Stimulated activated CD4-positive, alpha-beta T cell treated with anti-CD3 and anti-CD28 coated beads, Interleukin-4, amount 100 ng/mL, for 48 hours (primary cell): ENCODE results near the gene XCL1.
A peak's percentile ranks its signal among the peaks of the same experiment; 100 is the strongest.

Experiments used
- DNase-seq, 2 donors: peaks; one replicate each; pipeline ENCODE4 v3.0.0-alpha.2; 2020; ENCODE audit warnings: low read depth in 2 of 2

Gene XCL1

DNA sequence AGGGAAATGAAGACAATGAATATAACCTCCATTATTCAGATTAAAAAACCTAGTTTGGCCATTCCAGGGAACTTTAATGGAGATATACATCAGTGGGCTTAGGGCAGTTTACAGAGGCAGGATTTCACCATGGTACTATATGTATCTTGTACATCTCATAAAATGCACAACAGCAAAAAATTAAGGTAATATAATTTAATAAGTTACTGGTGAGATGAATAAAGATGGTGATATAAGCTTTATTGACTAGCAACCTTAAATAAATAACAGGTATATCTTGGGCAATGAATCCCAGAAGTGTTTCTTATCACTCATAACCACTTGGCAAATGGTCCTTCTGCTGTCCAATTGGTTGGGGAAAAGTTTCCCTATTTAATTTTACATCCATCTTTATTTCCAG is 29.0 kb downstream of the XCL1 start:
- no peak for DNase-seq

DNA sequence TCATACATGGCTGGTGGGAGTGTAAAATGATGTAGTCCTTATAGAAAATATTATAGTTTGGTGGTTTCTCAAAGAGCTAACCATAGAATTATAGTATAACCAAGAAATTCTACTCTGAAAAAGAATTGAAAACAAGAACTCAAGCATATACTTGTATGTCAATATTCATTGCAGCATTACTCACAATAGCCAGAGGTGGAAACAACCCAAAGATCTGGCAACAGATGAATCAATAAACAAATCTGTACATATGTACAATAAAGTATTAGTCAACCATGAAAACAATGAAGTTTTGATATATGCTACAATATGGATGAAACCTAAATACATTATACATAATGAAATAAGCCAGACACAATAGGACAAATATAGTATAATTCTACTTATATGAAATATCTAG is 29.7 kb downstream of the XCL1 start:
- DNase-seq, result no peak

DNA sequence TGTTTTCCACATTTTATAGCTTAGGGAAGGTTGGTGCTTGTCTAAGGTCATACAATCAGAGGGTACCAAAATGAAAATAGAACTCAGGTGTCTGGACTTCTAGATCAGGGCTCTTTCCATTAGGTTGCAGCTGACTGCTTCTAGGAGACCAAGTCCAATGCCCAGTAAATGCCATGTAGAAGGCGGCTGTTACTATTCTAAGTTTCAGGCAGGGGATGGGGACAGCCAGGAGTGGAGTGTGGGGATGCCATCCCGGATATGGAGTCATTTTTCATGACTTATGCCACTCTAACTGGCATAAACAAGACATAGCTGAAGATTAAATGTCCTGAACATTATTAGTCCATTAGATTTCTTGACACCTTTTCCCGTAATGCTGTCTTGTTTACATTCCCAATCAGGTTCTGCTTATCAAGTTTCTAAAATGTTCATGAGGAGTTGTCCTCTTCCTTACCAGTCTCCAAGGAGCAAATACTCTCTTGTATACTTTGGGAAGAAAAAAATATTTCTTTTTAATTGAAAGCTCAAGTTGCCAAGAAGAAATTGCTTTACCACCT is 31.5 kb downstream of the XCL1 start:
- no peak for DNase-seq

DNA sequence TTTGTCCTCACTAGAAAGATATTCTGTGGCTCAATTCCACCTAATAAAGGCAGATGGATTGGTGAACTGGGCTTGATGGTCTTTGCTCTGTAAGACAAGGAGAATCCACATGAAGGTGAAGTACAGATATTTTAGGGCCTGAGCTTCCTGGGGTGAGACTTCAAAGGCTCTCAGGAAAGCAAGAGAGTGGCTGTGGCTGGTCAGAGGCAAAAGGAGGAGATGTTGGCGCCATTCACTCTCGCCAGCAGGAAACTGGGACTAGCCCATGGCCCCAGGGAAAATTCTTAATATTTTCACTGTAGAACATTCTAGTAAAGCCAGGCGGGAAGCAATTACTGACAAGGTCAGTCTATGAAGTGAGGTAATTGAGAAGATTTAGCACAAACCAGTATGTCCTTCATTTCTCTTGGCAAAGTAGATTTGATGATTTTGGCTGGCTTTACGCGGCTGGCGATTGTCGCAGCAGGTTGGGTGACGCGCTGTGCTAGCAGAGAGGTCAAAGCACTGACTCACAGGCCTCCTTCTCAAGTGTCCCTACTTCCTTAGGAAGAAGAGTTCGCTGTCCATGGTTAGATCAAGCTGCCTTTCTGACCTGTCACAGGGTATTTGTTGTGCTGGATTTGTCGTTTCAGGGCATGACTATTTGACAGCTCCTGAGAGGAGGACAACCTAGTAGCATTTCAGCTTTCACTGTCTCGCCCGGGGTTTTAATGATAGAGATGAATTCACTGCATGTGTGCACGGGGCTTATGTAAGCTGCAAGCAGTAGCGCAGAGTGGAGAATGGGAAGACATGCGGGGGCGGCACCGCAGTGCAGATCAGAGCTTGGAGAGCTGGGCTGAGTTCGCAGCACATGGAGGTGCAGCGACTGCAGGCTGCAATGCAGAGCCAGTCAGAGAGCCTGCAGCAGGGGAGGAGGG is 32.7 kb downstream of the XCL1 start:
- no peak for DNase-seq

DNA sequence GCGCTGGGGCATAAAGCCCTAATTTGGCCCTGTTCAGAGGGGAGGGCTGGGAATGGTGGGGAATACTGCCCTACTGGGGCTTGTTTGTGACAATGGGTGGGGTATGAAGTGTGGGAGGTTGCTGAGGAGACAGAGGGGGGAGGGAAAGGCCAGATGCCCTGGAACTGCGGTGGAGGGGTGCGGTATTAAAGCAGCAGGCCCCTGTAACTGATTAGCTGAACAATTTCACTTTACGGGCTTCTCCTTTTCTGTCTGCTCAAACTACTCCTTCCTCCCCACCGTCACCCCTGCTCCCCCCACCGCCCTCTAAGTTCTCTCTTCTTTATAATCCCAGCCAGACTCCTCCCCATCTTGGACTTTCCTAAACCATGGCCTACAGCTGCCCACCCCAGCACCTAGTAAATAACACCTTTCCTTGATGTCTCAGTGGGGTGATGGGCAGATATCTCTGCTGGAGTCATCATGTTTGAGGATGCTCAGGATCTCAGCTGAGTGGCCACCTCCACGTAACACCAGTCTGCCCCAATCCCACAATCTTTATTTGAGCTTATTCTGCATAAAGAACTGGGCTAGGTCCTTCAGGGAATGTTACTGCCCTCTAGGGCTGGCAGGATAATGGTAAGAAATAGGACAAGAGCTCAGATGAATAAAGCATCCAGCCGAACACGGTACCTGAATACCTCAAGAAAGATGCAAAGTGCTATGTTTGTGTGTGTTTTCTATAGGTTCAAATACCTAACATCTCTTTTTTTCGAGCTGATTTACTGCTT is 33.5 kb downstream of the XCL1 start:
- DNase-seq, result no peak

DNA sequence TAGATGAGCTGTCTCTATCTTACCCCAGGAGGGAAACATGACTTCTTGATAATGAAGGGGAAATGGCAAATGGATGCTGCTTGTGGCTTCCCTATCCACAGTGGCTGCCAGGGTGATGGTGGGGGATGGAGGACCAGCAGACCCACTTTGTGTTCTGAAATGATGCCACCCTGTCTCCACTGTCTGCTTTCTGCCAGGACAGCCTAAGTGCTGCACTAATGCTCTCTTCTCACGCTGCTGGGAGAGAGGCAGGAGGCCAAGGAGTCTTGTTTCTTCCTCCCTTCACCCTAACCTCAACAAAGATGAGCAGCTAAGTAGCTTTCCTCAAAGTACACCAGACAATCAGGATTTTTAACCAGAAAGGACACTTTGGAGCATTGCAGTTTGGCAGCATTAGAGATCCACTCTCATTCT is 36.6 kb downstream of the XCL1 start:
- DNase-seq, result no peak

DNA sequence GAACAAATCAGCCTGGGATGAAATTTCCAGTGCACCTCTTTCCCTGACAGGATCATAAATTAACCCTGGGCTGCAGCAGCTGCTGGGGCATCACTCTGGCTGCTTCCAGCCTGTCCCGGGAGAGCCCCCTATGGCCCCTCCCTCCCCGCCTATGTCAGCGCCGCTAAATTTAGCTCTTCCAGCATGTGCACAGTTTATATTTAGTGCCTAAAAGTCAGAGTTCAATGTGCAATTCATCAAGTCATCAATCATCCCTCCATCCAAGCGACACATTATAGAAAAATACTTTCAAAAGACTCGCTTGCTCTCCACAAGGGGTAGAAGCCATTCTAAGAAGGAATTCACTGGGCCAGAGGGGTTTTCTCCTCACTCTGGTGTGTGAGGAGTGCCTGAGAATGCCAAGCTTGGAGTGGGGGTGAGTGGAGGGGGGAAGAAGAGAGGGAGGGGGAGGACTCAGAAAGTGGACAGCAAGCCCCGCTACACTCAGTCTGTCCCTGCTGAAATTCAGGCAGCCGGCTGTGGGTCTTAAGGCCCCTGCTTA is 37.4 kb downstream of the XCL1 start:
- DNase-seq, result no peak

DNA sequence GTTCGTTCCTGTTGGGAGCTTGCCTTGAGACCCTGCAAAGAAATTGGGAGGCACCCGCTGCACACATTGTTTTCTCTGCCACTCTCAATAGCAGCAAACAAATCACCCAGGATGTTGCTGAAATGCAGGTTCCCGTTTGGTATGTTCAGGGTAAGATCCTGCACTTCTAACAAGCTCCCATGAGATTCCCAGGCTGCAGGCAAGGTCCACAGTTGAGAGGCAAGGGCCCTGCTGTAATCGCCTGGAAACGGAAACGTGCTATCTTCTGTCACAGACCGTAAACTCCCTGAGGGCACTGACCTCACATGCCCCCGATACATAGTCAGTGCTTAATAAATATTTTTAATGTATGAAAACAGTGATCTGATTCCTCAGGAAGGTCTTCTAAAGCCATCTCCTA is 37.8 kb downstream of the XCL1 start:
- no peak for DNase-seq

DNA sequence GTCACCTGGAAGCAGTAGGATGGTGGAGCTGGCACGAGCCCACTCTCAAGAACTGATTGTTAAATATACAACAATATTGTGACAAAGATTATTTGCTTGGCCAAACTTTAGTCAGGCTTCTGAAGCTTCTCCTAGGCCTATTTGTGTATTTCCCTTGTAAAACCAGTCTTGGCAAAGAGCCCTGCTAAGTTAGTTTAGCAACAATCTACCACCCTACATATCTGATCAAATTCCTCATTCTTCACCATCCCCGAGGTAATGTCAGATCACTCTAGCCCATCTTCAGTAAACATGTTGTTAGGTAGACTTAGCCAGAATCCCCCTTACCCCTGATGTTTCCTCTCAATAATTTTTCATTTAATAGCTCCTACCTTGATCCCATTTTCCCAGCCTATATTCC is 39.6 kb downstream of the XCL1 start:
- DNase-seq, result no peak

DNA sequence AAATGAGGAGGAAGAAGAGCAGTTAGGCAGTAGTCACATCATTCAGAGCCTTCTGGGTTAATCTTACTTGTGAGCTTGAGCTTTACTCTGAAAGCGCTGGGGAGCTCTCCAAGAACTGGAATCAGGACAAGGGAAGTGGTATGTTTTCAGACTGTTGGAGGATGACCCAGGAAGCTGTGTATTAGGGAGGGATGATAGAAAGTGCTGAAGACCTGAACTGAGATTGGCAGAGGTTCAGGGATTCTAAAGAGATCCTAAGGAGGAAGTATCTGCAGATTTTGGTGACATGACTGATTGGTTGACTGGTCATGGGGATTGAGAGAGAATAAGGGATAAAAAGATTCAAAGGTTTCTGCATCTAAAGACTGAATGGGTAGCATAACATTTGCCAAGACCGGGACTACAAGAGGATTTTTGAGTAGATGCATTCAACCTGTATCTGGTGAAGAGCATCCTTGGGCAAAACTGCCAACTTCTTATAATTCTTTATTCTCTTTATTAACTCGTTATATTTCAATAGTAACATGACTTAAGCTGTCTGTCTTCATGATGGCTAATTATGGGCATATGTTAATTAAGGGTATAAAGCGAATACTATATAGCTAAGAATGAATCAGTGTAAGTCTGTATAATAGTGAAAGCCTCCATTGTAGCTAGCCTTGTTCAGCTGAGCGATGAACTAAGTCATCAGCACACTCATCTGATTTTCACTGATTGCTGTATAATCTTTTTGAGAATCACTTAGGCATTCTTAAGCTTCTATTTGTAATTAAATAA is 41.8 kb downstream of the XCL1 start:
- DNase-seq, result no peak

DNA sequence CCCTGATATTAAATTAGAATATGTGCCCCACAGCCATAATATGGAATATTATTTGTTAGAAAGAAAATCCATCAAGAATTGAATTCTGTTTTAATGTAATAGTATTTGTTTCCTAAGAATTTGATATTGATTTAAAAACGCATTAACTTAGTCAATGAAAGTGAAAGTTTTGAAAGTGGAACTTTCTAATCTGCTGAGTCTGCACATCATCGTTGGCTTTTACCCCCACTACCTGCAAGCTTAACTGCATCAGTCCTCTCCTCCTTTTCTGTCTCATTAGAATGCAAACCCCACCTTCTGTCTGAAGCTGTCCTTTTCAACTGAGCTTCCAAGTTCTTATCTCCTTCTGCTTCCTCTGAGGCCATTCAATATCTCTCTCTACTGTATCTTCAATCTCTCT is 42.5 kb downstream of the XCL1 start:
- no peak for DNase-seq

DNA sequence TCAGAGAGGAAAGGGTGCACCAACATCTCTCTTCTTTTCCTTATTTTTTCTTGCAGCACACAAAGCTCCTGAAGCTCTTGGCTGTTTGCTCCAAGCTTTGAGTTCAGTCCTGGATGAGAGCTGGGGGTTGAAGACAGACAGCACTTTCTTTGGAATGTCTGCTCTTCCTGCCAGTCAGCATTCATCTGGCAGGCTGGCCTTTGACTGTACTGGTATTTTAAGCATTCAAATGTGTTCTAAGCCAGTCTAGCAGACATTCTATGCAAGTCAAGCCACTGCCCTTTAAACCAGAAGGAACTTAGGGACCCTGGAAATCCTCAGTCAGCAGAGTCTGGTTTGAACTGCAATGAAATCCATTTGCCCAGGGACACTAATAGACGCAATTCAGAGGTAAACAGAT is 45.0 kb downstream of the XCL1 start:
- DNase-seq, result no peak

DNA sequence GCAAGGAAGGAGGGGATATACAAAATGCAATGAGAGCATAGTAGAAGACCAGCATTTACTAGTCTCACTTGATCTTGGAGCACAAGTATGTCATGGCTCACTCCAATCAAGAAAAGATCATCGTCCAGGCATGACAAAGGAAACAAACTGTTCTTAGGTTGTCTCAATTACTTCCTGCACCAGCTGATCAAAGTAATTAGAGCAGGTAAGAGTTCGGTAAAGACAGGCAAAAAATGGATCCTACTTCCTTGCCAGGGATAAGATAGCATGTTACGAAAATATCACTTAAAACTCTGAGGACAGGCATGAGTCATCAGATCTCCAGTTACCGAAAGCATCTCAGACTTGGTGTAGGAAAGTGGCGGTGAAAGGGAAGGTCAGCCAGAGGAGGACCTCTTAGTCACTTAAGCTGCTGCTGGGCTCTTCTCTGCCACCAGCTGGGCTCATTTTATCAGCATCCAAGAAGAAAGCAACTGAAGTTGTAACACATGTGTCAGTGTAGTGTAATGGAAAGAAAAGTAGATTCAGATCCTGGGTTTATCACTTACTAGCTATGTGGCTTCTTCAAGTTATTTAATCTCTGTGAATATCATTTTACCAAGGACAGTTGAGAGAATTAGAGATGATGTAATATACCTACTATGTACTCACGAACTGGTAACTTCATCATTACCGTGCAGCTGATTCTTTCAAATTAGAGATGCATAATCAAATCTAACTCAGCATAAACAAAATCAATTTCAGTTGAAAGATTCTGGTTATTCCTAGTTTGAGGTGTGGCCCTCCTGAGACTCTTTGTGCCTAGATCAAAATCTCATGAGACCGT is 46.8 kb downstream of the XCL1 start:
- DNase-seq, result no peak

DNA sequence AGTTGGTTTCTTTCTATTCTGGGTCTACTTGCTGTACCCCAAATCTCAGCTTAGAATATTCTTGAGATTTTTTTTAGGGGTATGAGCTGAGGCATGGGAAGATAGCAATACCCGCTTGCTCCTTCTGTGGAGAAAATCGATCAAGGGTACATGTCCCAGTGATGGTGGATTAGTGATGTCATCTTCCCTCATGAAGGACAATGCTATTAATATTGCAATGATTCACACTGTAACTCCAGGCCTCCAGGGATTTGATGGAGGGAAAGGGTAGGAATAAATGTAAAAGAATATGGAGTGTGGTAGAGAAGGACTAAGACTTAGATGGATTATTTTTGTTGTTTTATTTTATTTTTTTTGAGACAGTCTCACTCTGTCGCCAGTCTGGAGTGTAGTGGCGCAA is 47.4 kb downstream of the XCL1 start:
- DNase-seq, result no peak

DNA sequence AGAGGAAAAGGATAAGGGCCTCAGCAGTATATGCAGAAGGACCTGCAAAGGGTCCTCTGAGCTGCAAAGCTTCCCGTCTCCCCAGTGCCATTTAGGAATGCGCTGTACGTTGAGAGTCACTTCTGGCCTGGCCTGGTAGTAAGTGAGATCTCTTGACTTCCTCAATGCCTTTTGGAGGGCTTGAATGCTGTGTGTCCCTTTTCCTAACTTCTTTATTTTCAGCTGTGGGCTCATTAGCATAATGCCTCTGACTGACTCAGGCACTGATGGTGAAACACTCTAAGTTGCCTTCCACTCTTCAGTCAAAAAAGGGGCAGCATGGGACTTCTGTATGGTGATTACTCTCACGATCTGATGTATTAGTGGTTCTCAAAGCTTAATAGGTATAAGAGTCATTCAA is 49.9 kb downstream of the XCL1 start:
- DNase-seq, result no peak

DNA sequence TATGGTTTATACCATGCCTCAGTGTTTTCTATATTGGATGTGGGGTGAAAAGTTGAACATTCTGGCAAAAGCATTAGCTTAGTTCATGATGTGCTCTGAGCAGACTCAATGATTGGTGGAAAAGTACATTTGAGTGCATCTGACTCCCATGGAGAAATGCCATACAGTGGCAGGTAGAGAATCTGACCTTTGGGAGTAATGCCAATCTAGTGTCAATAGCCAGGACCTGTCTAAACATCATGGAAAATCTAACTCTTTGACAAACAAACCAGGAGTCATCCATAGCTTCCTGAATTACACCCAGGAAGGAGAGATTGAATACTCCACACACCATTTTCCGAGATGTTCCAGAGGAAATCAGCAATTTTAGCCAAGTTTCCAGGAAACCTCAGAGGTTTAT is 51.0 kb downstream of the XCL1 start:
- no peak for DNase-seq

DNA sequence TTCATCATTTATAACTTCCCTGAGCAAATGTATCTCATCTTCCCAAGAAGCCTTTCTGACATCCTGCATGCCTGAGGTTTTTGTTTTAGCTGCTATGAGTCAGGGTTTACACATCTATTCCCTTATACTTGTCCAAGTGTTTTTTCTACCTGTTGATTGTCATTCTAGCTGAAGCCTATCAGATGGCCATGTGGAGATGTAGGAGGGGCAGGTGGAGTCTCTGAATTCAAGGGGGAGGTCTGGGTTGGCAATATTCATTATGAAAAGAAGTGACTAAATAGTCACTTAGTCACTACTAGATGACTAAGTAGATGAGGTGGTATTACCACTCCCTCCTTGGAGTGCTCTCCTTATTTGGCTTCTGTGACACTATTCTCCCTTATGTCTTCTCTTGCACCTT is 52.4 kb downstream of the XCL1 start:
- DNase-seq, result peak in 1 of 2 donors; percentile 5

DNA sequence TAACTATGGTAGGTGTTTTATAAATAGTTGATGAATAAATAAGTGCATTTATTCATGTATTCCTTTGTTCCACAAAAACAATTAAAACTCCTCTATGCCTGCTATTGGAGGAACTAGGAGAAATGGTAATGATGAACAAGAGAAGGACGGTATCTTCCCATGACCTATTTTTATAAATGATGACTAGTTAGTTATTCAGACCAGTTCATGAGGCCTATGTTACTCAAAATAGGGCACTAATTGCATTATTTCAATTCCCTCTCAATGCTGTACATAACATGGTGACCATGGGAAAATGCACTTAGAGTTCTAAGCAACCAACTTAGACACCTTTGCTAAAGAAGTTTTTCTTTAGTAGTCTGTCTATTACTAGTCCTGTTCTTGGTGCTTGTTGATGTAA is 53.1 kb downstream of the XCL1 start:
- no peak for DNase-seq
